GM23338 (cell line): ENCODE data around the gene CDC6.

Source experiments
- CREB1 ChIP-seq: fragments of 250-450 bp; sonication (Bioruptor Pico); IDR thresholded peaks from 2 replicates; pipeline ENCODE4 v1.5.0; 2020; ENCODE audit warnings: low read depth, mild to moderate bottlenecking, moderate library complexity
- EZH2 ChIP-seq: fragments of 200-600 bp; sonication (generic); IDR thresholded peaks from one replicate; pipeline ENCODE4 v1.8.0; 2017; ENCODE audit warnings: antibody characterized with exemption, mild to moderate bottlenecking, low read depth; ENCODE audit not compliant: unreplicated experiment
- EZH2phosphoT487 ChIP-seq: fragments of 200-600 bp; sonication (generic); IDR thresholded peaks from one replicate; pipeline ENCODE4 v1.8.1; 2018; ENCODE audit warnings: antibody characterized with exemption; ENCODE audit not compliant: unreplicated experiment
- JUNB ChIP-seq: IDR thresholded peaks from one replicate; pipeline ENCODE4 v1.6.1; 2016; ENCODE audit warnings: antibody characterized with exemption; ENCODE audit not compliant: unreplicated experiment
- NANOG ChIP-seq: IDR thresholded peaks from 2 replicates; pipeline ENCODE4 v1.6.1; 2016; ENCODE audit warnings: antibody characterized with exemption, borderline replicate concordance
- POLR2AphosphoS5 ChIP-seq: IDR thresholded peaks from 2 replicates; pipeline ENCODE4 v1.6.1; 2016; ENCODE audit warnings: antibody characterized with exemption, low read depth
- STAT1 ChIP-seq: IDR thresholded peaks from one replicate; pipeline ENCODE4 v1.6.1; 2016; ENCODE audit warnings: antibody characterized with exemption; ENCODE audit not compliant: unreplicated experiment
- ZNF114 ChIP-seq: fragments of 250-450 bp; sonication (Bioruptor Pico); IDR thresholded peaks from 2 replicates; pipeline ENCODE4 v1.5.0; 2020; ENCODE audit warnings: mild to moderate bottlenecking, moderate library complexity
- ZNF331 ChIP-seq: fragments of 250-450 bp; sonication (Bioruptor Pico); IDR thresholded peaks from 2 replicates; pipeline ENCODE4 v1.5.0; 2020; ENCODE audit warnings: low read depth, mild to moderate bottlenecking, moderate library complexity
- TF ChIP-seq, protein P1 (sequence below), 2 experiments: fragments of 200-600 bp in 1 of 2; sonication (generic) in 1 of 2; conservative IDR thresholded peaks; 2 replicates each; pipeline versions ENCODE4 v1.5.1 to v1.6.1; 2016 to 2017; ENCODE audit warnings: antibody characterized with exemption in 2 of 2, low read depth in 2 of 2, mild to moderate bottlenecking in 2 of 2, moderate library complexity in 1 of 2
- TF ChIP-seq, protein P2 (sequence below): IDR thresholded peaks from 2 replicates; pipeline ENCODE4 v1.6.1; 2016; ENCODE audit warnings: antibody characterized with exemption
- TF ChIP-seq, protein P3 (sequence below): IDR thresholded peaks from one replicate; pipeline ENCODE4 v1.6.1; 2018; ENCODE audit warnings: antibody characterized with exemption; ENCODE audit not compliant: unreplicated experiment
- TF ChIP-seq, protein P4 (sequence below): fragments of 250-450 bp; sonication (Bioruptor Pico); IDR thresholded peaks from 2 replicates; pipeline ENCODE4 v1.5.0; 2020; ENCODE audit warnings: mild to moderate bottlenecking, moderate library complexity

DNA sequence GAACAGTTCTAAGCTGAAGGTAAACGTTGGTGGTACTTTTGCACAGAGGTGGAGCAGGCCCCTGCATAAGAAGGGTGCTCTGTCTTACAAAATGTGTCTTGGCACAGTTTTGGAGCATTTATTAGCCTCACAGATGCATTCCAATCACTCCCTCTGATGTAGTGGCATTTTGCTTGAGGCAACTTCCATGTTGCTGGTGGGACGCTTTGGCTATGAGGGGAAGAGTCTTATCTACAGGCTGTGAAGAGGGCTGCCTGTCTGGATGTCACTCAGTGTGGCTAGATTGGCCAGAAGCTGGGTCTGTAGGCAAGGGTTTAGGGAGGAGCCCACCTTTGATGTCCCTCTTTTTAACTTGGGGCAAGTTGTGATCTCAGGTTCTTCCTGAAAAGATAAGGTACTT lies 18.7 kb downstream of the CDC6 start:
- TF ChIP-seq, protein P1, sequence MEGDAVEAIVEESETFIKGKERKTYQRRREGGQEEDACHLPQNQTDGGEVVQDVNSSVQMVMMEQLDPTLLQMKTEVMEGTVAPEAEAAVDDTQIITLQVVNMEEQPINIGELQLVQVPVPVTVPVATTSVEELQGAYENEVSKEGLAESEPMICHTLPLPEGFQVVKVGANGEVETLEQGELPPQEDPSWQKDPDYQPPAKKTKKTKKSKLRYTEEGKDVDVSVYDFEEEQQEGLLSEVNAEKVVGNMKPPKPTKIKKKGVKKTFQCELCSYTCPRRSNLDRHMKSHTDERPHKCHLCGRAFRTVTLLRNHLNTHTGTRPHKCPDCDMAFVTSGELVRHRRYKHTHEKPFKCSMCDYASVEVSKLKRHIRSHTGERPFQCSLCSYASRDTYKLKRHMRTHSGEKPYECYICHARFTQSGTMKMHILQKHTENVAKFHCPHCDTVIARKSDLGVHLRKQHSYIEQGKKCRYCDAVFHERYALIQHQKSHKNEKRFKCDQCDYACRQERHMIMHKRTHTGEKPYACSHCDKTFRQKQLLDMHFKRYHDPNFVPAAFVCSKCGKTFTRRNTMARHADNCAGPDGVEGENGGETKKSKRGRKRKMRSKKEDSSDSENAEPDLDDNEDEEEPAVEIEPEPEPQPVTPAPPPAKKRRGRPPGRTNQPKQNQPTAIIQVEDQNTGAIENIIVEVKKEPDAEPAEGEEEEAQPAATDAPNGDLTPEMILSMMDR (conservative IDR thresholded peaks at IDR 0.05; ENCODE audit: low read depth in 2 of 2) = no peak
- TF ChIP-seq, protein P2, sequence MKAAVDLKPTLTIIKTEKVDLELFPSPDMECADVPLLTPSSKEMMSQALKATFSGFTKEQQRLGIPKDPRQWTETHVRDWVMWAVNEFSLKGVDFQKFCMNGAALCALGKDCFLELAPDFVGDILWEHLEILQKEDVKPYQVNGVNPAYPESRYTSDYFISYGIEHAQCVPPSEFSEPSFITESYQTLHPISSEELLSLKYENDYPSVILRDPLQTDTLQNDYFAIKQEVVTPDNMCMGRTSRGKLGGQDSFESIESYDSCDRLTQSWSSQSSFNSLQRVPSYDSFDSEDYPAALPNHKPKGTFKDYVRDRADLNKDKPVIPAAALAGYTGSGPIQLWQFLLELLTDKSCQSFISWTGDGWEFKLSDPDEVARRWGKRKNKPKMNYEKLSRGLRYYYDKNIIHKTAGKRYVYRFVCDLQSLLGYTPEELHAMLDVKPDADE = no peak
- no peak for TF ChIP-seq EZH2
- no peak for TF ChIP-seq EZH2phosphoT487
- TF ChIP-seq, protein P3, sequence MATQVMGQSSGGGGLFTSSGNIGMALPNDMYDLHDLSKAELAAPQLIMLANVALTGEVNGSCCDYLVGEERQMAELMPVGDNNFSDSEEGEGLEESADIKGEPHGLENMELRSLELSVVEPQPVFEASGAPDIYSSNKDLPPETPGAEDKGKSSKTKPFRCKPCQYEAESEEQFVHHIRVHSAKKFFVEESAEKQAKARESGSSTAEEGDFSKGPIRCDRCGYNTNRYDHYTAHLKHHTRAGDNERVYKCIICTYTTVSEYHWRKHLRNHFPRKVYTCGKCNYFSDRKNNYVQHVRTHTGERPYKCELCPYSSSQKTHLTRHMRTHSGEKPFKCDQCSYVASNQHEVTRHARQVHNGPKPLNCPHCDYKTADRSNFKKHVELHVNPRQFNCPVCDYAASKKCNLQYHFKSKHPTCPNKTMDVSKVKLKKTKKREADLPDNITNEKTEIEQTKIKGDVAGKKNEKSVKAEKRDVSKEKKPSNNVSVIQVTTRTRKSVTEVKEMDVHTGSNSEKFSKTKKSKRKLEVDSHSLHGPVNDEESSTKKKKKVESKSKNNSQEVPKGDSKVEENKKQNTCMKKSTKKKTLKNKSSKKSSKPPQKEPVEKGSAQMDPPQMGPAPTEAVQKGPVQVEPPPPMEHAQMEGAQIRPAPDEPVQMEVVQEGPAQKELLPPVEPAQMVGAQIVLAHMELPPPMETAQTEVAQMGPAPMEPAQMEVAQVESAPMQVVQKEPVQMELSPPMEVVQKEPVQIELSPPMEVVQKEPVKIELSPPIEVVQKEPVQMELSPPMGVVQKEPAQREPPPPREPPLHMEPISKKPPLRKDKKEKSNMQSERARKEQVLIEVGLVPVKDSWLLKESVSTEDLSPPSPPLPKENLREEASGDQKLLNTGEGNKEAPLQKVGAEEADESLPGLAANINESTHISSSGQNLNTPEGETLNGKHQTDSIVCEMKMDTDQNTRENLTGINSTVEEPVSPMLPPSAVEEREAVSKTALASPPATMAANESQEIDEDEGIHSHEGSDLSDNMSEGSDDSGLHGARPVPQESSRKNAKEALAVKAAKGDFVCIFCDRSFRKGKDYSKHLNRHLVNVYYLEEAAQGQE = no peak
- TF ChIP-seq CREB1 (CRISPR knock-in tag) = no peak
- TF ChIP-seq ZNF114 (CRISPR knock-in tag) = no peak
- no peak for TF ChIP-seq POLR2AphosphoS5
- TF ChIP-seq NANOG = no peak
- TF ChIP-seq, protein P4, sequence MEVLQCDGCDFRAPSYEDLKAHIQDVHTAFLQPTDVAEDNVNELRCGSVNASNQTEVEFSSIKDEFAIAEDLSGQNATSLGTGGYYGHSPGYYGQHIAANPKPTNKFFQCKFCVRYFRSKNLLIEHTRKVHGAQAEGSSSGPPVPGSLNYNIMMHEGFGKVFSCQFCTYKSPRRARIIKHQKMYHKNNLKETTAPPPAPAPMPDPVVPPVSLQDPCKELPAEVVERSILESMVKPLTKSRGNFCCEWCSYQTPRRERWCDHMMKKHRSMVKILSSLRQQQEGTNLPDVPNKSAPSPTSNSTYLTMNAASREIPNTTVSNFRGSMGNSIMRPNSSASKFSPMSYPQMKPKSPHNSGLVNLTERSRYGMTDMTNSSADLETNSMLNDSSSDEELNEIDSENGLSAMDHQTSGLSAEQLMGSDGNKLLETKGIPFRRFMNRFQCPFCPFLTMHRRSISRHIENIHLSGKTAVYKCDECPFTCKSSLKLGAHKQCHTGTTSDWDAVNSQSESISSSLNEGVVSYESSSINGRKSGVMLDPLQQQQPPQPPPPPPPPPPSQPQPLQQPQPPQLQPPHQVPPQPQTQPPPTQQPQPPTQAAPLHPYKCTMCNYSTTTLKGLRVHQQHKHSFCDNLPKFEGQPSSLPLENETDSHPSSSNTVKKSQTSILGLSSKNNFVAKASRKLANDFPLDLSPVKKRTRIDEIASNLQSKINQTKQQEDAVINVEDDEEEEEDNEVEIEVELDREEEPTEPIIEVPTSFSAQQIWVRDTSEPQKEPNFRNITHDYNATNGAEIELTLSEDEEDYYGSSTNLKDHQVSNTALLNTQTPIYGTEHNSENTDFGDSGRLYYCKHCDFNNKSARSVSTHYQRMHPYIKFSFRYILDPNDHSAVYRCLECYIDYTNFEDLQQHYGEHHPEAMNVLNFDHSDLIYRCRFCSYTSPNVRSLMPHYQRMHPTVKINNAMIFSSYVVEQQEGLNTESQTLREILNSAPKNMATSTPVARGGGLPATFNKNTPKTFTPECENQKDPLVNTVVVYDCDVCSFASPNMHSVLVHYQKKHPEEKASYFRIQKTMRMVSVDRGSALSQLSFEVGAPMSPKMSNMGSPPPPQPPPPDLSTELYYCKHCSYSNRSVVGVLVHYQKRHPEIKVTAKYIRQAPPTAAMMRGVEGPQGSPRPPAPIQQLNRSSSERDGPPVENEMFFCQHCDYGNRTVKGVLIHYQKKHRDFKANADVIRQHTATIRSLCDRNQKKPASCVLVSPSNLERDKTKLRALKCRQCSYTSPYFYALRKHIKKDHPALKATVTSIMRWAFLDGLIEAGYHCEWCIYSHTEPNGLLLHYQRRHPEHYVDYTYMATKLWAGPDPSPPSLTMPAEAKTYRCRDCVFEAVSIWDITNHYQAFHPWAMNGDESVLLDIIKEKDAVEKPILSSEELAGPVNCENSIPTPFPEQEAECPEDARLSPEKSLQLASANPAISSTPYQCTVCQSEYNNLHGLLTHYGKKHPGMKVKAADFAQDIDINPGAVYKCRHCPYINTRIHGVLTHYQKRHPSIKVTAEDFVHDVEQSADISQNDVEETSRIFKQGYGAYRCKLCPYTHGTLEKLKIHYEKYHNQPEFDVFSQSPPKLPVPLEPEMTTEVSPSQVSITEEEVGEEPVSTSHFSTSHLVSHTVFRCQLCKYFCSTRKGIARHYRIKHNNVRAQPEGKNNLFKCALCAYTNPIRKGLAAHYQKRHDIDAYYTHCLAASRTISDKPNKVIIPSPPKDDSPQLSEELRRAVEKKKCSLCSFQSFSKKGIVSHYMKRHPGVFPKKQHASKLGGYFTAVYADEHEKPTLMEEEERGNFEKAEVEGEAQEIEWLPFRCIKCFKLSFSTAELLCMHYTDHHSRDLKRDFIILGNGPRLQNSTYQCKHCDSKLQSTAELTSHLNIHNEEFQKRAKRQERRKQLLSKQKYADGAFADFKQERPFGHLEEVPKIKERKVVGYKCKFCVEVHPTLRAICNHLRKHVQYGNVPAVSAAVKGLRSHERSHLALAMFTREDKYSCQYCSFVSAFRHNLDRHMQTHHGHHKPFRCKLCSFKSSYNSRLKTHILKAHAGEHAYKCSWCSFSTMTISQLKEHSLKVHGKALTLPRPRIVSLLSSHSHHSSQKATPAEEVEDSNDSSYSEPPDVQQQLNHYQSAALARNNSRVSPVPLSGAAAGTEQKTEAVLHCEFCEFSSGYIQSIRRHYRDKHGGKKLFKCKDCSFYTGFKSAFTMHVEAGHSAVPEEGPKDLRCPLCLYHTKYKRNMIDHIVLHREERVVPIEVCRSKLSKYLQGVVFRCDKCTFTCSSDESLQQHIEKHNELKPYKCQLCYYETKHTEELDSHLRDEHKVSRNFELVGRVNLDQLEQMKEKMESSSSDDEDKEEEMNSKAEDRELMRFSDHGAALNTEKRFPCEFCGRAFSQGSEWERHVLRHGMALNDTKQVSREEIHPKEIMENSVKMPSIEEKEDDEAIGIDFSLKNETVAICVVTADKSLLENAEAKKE = no peak
- no peak for TF ChIP-seq STAT1
- TF ChIP-seq JUNB = no peak
- TF ChIP-seq ZNF331 = no peak
